Measurements from ENCODE around the gene TOX4.
"Not testable (repeated sequence)": the region's sequence is repeated elsewhere in the genome, so short reads cannot be mapped to it uniquely, and the experiment has no call there.

Gene TOX4

GRCh38 chr14:21534576-21534975 lies 57.6 kb downstream of the TOX4 start:
- DNase-seq (ENCODE audit: low read depth, low spot score): no peak

GRCh38 chr14:21535545-21536417 lies 58.8 kb downstream of the TOX4 start:
- DNase-seq (ENCODE audit: low read depth, low spot score): no peak

GRCh38 chr14:21536418-21537089 lies 59.6 kb downstream of the TOX4 start:
- DNase-seq (ENCODE audit: low read depth, low spot score): no peak

GRCh38 chr14:21537090-21537424 lies 60.1 kb downstream of the TOX4 start:
- DNase-seq (ENCODE audit: low read depth, low spot score): no peak

GRCh38 chr14:21539189-21539940 lies 62.4 kb downstream of the TOX4 start:
- no peak for DNase-seq (ENCODE audit: low read depth, low spot score)

GRCh38 chr14:21541413-21542074 lies 64.5 kb downstream of the TOX4 start:
- no peak for DNase-seq (ENCODE audit: low read depth, low spot score)

- no peak for DNase-seq (ENCODE audit: low read depth, low spot score)
Measured at GRCh38 chr14:21543521-21543960, 66.5 kb downstream of the TOX4 start.

- DNase-seq (ENCODE audit: low read depth, low spot score): no peak
Measured at GRCh38 chr14:21543963-21544362, 67.0 kb downstream of the TOX4 start.

GRCh38 chr14:21544588-21544987 lies 67.6 kb downstream of the TOX4 start:
- not testable (repeated sequence) for DNase-seq (ENCODE audit: low read depth, low spot score)

Measured in smooth muscle cell of the brain vasculature (primary cell).